ENCODE measurements around the gene FNIP1. TPM values are rescaled to one million over a fixed set of nuclear protein-coding genes. Genes with fewer than 3 reads are reported as not detected.

The FNIP1 gene
- total and polyA plus RNA-seq, 2 of the 13 experiments (the other 11 are each of a cell fraction or from before 2014, with no cell fraction given) = 10.9 to 29.3 TPM

DNA sequence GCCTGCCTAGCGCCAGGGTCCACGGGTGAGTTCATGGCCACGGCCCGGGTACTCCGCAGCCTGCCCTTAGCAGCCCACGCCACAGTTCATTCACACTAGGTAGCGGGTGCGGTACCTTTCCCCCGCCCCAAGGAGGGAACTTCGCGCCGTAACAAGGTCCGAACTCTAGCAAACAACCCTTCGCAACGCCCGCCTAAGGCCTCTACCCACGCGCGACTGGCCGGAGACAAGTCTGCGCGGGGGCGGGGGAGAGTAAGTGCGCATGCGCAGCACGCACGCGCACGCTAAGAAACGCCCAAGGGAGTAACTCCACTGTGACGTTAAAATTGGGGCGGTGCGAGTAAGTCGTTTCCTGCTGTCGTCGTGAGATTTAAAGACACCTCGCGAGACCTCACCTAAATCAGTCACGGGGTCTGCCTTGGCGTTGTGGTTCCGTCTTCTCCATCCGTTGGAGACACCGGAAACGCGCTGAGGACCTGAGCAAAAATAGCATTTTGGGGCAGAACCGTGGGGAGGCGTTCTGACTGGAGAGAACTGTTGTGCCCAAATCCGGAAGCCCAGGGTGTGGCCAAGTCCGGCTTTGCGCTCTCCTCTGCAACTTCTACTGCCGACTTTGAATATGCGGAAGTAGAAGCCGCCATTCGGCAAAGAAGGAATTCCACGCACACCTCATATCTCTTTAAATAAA is 161.7 kb downstream of the FNIP1 start, which contains the start of gene RAPGEF6 (continued):
- TF ChIP-seq HDAC6 (IDR thresholded peaks at IDR 0.05; ENCODE audit: low read depth, low read length) (no peak), ZNF747 (CRISPR knock-in tag; IDR thresholded peaks at IDR 0.05; ENCODE audit: borderline replicate concordance) (peak; percentile 87), ZNF878 (CRISPR knock-in tag; IDR thresholded peaks at IDR 0.05) (peak; percentile 69), SMAD1 (CRISPR knock-in tag; IDR thresholded peaks at IDR 0.05; ENCODE audit: borderline replicate concordance, low read depth) (peak; percentile 81), GPN1 (CRISPR knock-in tag; IDR thresholded peaks at IDR 0.05; ENCODE audit: borderline replicate concordance) (no peak), ZNF460 (CRISPR knock-in tag; IDR thresholded peaks at IDR 0.05; ENCODE audit: borderline replicate concordance) (no peak), NCOR1 (IDR thresholded peaks at IDR 0.05; ENCODE audit: borderline replicate concordance, low read length) (no peak; the same call in 1 of the 2 replicates), ZNF234 (CRISPR knock-in tag; conservative IDR thresholded peaks at IDR 0.05) (no peak), ZNF17 (CRISPR knock-in tag; IDR thresholded peaks at IDR 0.05) (no peak), ZBTB21 (CRISPR knock-in tag; IDR thresholded peaks at IDR 0.05) (no peak), MTF1 (CRISPR knock-in tag; IDR thresholded peaks at IDR 0.05) (0 out of 2 replicates have a peak, but pooled peaks have one; percentile 8), AHR (CRISPR knock-in tag; IDR thresholded peaks at IDR 0.05) (no peak), SRSF1 (optimal IDR thresholded peaks at IDR 0.05; ENCODE audit: low read depth, low read length) (peak; percentile 44), ZNF510 (CRISPR knock-in tag; IDR thresholded peaks at IDR 0.05; ENCODE audit: low read depth) (no peak), SUZ12 (IDR thresholded peaks at IDR 0.05; ENCODE audit: low read depth, low read length) (no peak), ZNF367 (CRISPR knock-in tag; IDR thresholded peaks at IDR 0.05; ENCODE audit: borderline replicate concordance) (no peak), MEF2D (CRISPR knock-in tag; IDR thresholded peaks at IDR 0.05) (peak; percentile 61; the same call in 1 of the 2 replicates), HDAC1 (CRISPR knock-in tag; IDR thresholded peaks at IDR 0.05) (peak; percentile 94), ZNF775 (CRISPR knock-in tag; IDR thresholded peaks at IDR 0.05; ENCODE audit: borderline replicate concordance) (no peak), ZNF605 (CRISPR knock-in tag; IDR thresholded peaks at IDR 0.05) (peak; percentile 93), FOXA3 (CRISPR knock-in tag; IDR thresholded peaks at IDR 0.05) (peak; percentile 22; the same call in 1 of the 2 replicates), HMGA1 (CRISPR knock-in tag; conservative IDR thresholded peaks at IDR 0.05) (no peak), SRY (CRISPR knock-in tag; IDR thresholded peaks at IDR 0.05) (no peak; the same call in 1 of the 2 replicates), DPF2 (CRISPR knock-in tag; IDR thresholded peaks at IDR 0.05; ENCODE audit: borderline replicate concordance, low read depth) (no peak), HOXA9 (CRISPR knock-in tag; IDR thresholded peaks at IDR 0.05; ENCODE audit: borderline replicate concordance) (no peak)
- TF ChIP-seq, protein P1, sequence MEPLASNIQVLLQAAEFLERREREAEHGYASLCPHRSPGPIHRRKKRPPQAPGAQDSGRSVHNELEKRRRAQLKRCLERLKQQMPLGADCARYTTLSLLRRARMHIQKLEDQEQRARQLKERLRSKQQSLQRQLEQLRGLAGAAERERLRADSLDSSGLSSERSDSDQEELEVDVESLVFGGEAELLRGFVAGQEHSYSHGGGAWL (CRISPR knock-in tag; IDR thresholded peaks at IDR 0.05) = 0 out of 2 replicates have a peak, but pooled peaks have one; percentile 87
- TF ChIP-seq, protein P2, sequence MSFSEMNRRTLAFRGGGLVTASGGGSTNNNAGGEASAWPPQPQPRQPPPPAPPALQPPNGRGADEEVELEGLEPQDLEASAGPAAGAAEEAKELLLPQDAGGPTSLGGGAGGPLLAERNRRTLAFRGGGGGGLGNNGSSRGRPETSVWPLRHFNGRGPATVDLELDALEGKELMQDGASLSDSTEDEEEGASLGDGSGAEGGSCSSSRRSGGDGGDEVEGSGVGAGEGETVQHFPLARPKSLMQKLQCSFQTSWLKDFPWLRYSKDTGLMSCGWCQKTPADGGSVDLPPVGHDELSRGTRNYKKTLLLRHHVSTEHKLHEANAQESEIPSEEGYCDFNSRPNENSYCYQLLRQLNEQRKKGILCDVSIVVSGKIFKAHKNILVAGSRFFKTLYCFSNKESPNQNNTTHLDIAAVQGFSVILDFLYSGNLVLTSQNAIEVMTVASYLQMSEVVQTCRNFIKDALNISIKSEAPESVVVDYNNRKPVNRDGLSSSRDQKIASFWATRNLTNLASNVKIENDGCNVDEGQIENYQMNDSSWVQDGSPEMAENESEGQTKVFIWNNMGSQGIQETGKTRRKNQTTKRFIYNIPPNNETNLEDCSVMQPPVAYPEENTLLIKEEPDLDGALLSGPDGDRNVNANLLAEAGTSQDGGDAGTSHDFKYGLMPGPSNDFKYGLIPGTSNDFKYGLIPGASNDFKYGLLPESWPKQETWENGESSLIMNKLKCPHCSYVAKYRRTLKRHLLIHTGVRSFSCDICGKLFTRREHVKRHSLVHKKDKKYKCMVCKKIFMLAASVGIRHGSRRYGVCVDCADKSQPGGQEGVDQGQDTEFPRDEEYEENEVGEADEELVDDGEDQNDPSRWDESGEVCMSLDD (CRISPR knock-in tag; IDR thresholded peaks at IDR 0.05; ENCODE audit: borderline replicate concordance) = no peak; the same call in 1 of the 2 replicates
- TF ChIP-seq, protein P3, sequence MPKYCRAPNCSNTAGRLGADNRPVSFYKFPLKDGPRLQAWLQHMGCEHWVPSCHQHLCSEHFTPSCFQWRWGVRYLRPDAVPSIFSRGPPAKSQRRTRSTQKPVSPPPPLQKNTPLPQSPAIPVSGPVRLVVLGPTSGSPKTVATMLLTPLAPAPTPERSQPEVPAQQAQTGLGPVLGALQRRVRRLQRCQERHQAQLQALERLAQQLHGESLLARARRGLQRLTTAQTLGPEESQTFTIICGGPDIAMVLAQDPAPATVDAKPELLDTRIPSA (CRISPR knock-in tag; IDR thresholded peaks at IDR 0.05; ENCODE audit: borderline replicate concordance) = no peak

All from HepG2 (cell line).